NB4 (cell line): ENCODE data around the gene ADGRB3.
"Not testable (repeated sequence)": the region's sequence is repeated elsewhere in the genome, so short reads cannot be mapped to it uniquely, and the experiment has no call there.

Experiments
- DNase-seq: peaks from one replicate; pipeline ENCODE4 v3.0.0; 2010; ENCODE audit warnings: low read depth
- H3K4me3 ChIP-seq: one replicate; pipeline ENCODE4 v1.5.1; 2011; ENCODE audit warnings: mild to moderate bottlenecking, low read depth, low read length, moderate library complexity
- CTCF ChIP-seq: IDR thresholded peaks from one replicate; pipeline ENCODE4 v1.5.1; 2012; ENCODE audit warnings: low read depth, low read length
- MYC ChIP-seq: IDR thresholded peaks from 2 replicates; pipeline ENCODE4 v1.6.1; 2011; ENCODE audit warnings: low read depth, low read length
- POLR2A ChIP-seq: IDR thresholded peaks from 2 replicates; pipeline ENCODE4 v1.6.1; 2011; ENCODE audit warnings: mild to moderate bottlenecking; ENCODE audit not compliant: insufficient read length; ENCODE audit errors: extremely low read depth
- TF ChIP-seq, protein P1 (sequence below): IDR thresholded peaks from 2 replicates; pipeline ENCODE4 v1.6.1; 2011; ENCODE audit warnings: low read depth, low read length

The ADGRB3 gene

GRCh38 chr6:68880050-68880813 is 245.2 kb downstream of the ADGRB3 start:
- TF ChIP-seq POLR2A (no peak), CTCF (no peak)
- H3K4me3 ChIP-seq, result no peak overlapping the region
- DNase-seq, result no peak

GRCh38 chr6:68883325-68883724 is 248.2 kb downstream of the ADGRB3 start:
- not testable (repeated sequence) for H3K4me3 ChIP-seq, DNase-seq

DNA sequence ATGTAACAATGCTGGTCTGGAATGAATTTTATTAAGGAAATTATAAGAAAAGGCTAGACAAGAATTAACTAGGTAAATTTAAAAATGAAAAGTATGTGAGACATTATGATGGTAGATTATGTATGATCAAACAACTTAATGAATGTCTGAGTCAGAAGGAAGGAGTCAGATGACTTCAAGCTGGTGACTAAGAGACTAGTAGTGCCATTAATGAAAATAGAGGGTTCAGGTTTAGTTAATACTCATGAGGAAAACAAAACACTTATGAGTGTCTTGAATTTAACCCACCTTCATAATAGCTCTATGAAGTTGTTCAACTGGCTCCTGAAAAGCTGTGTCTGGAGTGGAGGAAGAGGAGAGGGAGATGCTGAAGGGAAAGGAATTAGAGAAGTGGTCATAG is 256.3 kb downstream of the ADGRB3 start:
- DNase-seq, result no peak
- TF ChIP-seq CTCF (no peak), MYC (no peak), POLR2A (no peak)
- TF ChIP-seq, protein P1, sequence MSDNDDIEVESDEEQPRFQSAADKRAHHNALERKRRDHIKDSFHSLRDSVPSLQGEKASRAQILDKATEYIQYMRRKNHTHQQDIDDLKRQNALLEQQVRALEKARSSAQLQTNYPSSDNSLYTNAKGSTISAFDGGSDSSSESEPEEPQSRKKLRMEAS, result no peak
- no peak overlapping the region for H3K4me3 ChIP-seq

- no peak for DNase-seq
- no peak overlapping the region for H3K4me3 ChIP-seq
- no peak for TF ChIP-seq CTCF
- TF ChIP-seq, protein P1, result no peak
- no peak for TF ChIP-seq POLR2A
- no peak for TF ChIP-seq MYC
Observed at GRCh38 chr6:68892452-68892851, 257.4 kb downstream of the ADGRB3 start.

- no peak for DNase-seq
Observed at GRCh38 chr6:68895929-68896328, 260.8 kb downstream of the ADGRB3 start.

GRCh38 chr6:68901044-68901443 is 266.0 kb downstream of the ADGRB3 start:
- DNase-seq, result no peak
- H3K4me3 ChIP-seq, result no peak overlapping the region
- TF ChIP-seq, protein P1, result no peak
- TF ChIP-seq POLR2A (no peak), MYC (no peak), CTCF (no peak)

More at GRCh38 chr6:68895929-68896328, 260.8 kb downstream of the ADGRB3 start:
- TF ChIP-seq CTCF (no peak), POLR2A (no peak), MYC (no peak)
- TF ChIP-seq, protein P1, result no peak
- no peak overlapping the region for H3K4me3 ChIP-seq
